Smooth muscle cell (in vitro differentiated cells): Measurements from ENCODE around the gene CDYL. TPM values are rescaled to one million over a fixed set of nuclear protein-coding genes. Genes with fewer than 3 reads are reported as not detected.

Source experiments
- DNase-seq: peaks from one replicate; lab custom pipeline; 2025; ENCODE audit not compliant: unreplicated experiment; lab: John Stamatoyannopoulos, UW
- H2AFZ ChIP-seq: fragments of 200-600 bp; sonication (generic); 2 replicates; pipeline ENCODE4 v1.6.0; 2016; ENCODE audit warnings: antibody characterized with exemption, low read depth, mild to moderate bottlenecking
- H3F3A ChIP-seq: fragments of 200-600 bp; sonication (generic); 2 replicates; pipeline ENCODE4 v1.6.0; 2017; ENCODE audit warnings: antibody characterized with exemption, low read depth
- H3K27ac ChIP-seq: fragments of 200-600 bp; sonication (generic); 2 replicates; pipeline ENCODE4 v1.5.1; 2016; ENCODE audit warnings: low read depth, mild to moderate bottlenecking
- H3K27me3 ChIP-seq: fragments of 200-600 bp; sonication (generic); 2 replicates; pipeline ENCODE4 v1.6.1; 2016; ENCODE audit warnings: low read depth, mild to moderate bottlenecking
- H3K36me3 ChIP-seq: fragments of 200-600 bp; sonication (generic); 2 replicates; pipeline ENCODE4 v1.5.1; 2016; ENCODE audit warnings: low read depth
- H3K4me1 ChIP-seq: fragments of 200-600 bp; sonication (generic); 2 replicates; pipeline ENCODE4 v1.5.1; 2016; ENCODE audit warnings: low read depth
- H3K4me2 ChIP-seq: fragments of 200-600 bp; sonication (generic); 2 replicates; pipeline ENCODE4 v1.6.0; 2016; ENCODE audit warnings: mild to moderate bottlenecking
- H3K4me3 ChIP-seq: fragments of 200-600 bp; sonication (generic); 2 replicates; pipeline ENCODE4 v1.5.1; 2016; ENCODE audit warnings: mild to moderate bottlenecking
- H3K79me2 ChIP-seq: fragments of 200-600 bp; sonication (generic); 2 replicates; pipeline ENCODE4 v1.6.0; 2016; ENCODE audit warnings: low read depth, mild to moderate bottlenecking
- H3K9ac ChIP-seq: fragments of 200-600 bp; sonication (generic); 2 replicates; pipeline ENCODE4 v1.6.0; 2016; ENCODE audit warnings: low read depth
- H3K9me3 ChIP-seq: fragments of 200-600 bp; sonication (generic); replicated peaks from 2 replicates; pipeline ENCODE4 v1.5.1; 2016; ENCODE audit warnings: low read depth
- H4K20me1 ChIP-seq: fragments of 200-600 bp; sonication (generic); 2 replicates; pipeline ENCODE4 v1.6.0; 2016; ENCODE audit warnings: low read depth
- WGBS: methylation state at CpG from one replicate; pipeline ENCODE4 v1.1.7; 2016; ENCODE audit warnings: low lambda C conversion rate; 5-methylcytosine and 5-hydroxymethylcytosine counted together
- polyA plus RNA-seq: library from polyadenylated mRNA; unstranded; fragments of >200 nt; fragmentation: Nextera tagmentation; extraction: Ambion mirVana; gene quantifications from 2 replicates; pipeline ENCODE4 v1.2.1, GENCODE V29; 2016
- total RNA-seq: library from RNA; depleted of rRNA; stranded (reverse); fragments of >200 nt; gene quantifications from 2 replicates; pipeline ENCODE4 v1.2.3, GENCODE V29; 2014
- TF ChIP-seq, protein P1 (sequence below): fragments of 200-600 bp; sonication (generic); IDR thresholded peaks from 2 replicates; pipeline ENCODE4 v1.5.1; 2017; ENCODE audit warnings: borderline replicate concordance, mild to moderate bottlenecking, antibody characterized with exemption; ENCODE audit not compliant: insufficient read depth, poor library complexity, severe bottlenecking

Gene CDYL
- total and polyA plus RNA-seq, 2 experiments from 2014 or later = 28.7 to 34.5 TPM

DNA sequence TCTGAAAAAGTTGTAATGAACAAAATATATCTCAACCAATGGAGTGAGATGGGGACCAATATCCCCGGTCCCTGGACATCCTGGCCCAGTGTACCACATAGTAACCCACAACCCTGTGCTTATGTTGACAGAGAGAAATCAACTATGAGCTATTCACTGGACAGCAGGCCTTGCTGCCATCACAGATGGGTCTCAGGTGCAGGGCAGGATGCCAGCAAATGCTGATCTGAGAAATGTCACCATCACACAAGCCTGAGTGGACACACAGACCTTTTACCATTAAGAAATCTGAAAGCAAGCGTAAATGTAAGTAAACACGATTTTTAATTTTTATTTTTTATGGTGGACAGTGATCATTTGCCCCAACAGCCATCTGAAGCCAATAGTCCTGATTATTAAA is 218.5 kb downstream of the CDYL start:
- no peak for DNase-seq
- Histone ChIP-seq H3K9ac (no peak overlapping the region), H3F3A (no peaks in the 10 kb centered on the region), H3K4me2 (no peak overlapping the region), H3K79me2 (no peaks in the 10 kb centered on the region), H3K27me3 (no peaks in the 10 kb centered on the region), H3K4me3 (no peak overlapping the region), H3K27ac (no peak overlapping the region), H3K4me1 (no peaks in the 10 kb centered on the region), H3K36me3 (no peaks in the 10 kb centered on the region), H3K9me3 (no peaks in the 10 kb centered on the region), H4K20me1 (no peaks in the 10 kb centered on the region), H2AFZ (no peak overlapping the region)
- TF ChIP-seq, protein P1, sequence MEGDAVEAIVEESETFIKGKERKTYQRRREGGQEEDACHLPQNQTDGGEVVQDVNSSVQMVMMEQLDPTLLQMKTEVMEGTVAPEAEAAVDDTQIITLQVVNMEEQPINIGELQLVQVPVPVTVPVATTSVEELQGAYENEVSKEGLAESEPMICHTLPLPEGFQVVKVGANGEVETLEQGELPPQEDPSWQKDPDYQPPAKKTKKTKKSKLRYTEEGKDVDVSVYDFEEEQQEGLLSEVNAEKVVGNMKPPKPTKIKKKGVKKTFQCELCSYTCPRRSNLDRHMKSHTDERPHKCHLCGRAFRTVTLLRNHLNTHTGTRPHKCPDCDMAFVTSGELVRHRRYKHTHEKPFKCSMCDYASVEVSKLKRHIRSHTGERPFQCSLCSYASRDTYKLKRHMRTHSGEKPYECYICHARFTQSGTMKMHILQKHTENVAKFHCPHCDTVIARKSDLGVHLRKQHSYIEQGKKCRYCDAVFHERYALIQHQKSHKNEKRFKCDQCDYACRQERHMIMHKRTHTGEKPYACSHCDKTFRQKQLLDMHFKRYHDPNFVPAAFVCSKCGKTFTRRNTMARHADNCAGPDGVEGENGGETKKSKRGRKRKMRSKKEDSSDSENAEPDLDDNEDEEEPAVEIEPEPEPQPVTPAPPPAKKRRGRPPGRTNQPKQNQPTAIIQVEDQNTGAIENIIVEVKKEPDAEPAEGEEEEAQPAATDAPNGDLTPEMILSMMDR = no peak
- 89% methylated on average over 3 of the region's 3 CpGs for WGBS

DNA sequence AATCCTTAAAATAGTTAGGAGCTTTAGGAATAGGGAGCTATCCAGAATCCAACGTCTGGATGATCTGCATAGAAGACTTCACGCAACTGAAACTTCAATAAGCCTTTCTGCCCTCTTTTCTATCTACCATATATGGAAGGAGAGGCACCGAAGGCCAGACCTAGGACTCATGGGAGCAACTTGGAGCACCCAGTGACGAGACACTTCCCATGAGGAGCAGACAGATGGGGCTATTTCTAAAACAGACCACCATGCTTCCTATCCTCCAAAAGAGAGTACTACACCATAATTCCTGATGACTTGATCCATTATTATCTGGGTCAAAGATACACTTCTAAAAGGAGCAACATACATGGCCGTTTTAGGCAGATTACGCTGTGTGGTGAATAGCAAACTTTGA is 221.7 kb downstream of the CDYL start:
- no peak overlapping the region for H3K4me2 ChIP-seq
- no peak overlapping the region for H2AFZ ChIP-seq
- H3K79me2 ChIP-seq = no peaks in the 10 kb centered on the region
- H3K27me3 ChIP-seq = no peaks in the 10 kb centered on the region
- no peak overlapping the region for H3K9ac ChIP-seq
- DNase-seq = no peak
- H3K36me3 ChIP-seq = no peaks in the 10 kb centered on the region
- no peaks in the 10 kb centered on the region for H3F3A ChIP-seq
- no peaks in the 10 kb centered on the region for H3K9me3 ChIP-seq
- no peak overlapping the region for H3K4me3 ChIP-seq
- H4K20me1 ChIP-seq = no peaks in the 10 kb centered on the region
- no peaks in the 10 kb centered on the region for H3K4me1 ChIP-seq
- no peak overlapping the region for H3K27ac ChIP-seq
- TF ChIP-seq, protein P1 = no peak
- WGBS = 81% methylated on average over 6 of the region's 6 CpGs

DNA sequence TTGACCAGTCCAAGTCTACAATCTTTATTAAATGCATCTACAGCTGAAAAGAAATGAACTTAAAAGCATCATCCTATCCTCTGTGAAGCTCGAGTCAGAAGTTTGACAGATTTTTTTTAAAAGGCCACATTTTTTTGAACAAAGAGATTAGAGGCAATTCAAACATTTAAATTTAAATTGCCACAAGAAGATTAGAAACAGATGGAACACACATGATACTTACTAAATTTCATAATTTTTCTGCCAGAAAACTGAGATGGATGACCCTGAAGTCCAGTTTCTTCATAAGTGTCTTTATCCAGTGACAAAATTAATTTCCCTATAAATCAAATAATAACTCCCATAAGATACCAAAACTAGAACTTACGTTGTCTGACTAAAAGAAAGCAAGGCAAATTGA is 223.4 kb downstream of the CDYL start:
- H3K79me2 ChIP-seq = no peaks in the 10 kb centered on the region
- peaks cover 5% of the 10 kb centered on the region for H3K4me1 ChIP-seq
- H3K4me3 ChIP-seq = no peak overlapping the region
- H4K20me1 ChIP-seq = no peaks in the 10 kb centered on the region
- H3K27ac ChIP-seq = no peak overlapping the region
- no peaks in the 10 kb centered on the region for H3K9me3 ChIP-seq
- 91% methylated on average over 2 of the region's 2 CpGs for WGBS
- no peak for DNase-seq
- H3K9ac ChIP-seq = no peak overlapping the region
- no peak overlapping the region for H2AFZ ChIP-seq
- TF ChIP-seq, protein P1 = no peak
- H3K27me3 ChIP-seq = no peaks in the 10 kb centered on the region
- no peaks in the 10 kb centered on the region for H3K36me3 ChIP-seq
- no peaks in the 10 kb centered on the region for H3F3A ChIP-seq
- H3K4me2 ChIP-seq = no peak overlapping the region

DNA sequence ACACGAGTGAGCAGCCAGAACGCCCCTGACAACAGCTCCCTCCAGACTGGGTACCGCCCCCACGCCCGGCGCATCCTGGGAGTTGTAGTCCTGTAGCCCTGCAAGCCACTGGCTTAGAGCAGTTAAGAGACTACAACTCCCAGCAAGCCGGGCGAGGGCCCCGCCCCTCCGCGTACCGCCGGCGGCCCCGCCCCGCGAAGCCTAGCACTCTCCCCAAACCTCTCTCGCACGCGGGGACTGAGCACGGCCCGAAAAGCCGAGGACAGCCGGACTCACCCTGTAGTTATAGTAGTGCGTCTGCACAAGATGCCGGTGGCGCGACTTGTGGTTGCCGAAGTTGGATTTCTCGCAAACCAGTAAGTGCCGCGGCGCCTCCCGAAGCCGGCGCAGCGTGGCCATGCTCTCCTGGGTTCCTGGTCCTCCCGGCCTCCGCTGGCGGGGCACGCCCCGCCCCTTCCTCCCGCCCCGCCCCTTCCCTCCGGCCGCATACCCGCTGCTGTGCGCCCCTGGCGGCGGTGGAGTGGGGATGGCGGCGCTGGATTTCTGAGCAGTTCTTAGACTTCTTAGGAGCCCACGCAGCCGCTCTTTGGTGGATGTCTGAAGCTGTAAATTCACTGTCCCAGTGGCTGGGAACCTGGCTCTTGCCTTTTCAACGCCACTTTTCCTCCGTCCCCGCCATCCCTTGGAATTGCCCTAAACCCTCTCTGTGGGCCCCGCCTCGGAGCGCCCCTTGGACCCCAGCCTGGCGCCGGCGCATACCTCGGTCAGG is 227.6 kb downstream of the CDYL start, which contains the start of gene RPP40:
Gene RPP40 (minus strand): TSS at position 434 of the 769 bp plus-strand sequence. CDS start 35 bp downstream, at position 399.
- no peaks in the 10 kb centered on the region for H3K27me3 ChIP-seq
- H3K36me3 ChIP-seq = no peaks in the 10 kb centered on the region
- 2% methylated on average over 40 of the region's 64 CpGs for WGBS
- no peaks in the 10 kb centered on the region for H4K20me1 ChIP-seq
- H3K79me2 ChIP-seq = no peaks in the 10 kb centered on the region
- H3K4me1 ChIP-seq = peaks cover 7% of the 10 kb centered on the region
- H3K4me3 ChIP-seq = peak within 1 kb of the TSS; percentile 77
- peak within 1 kb of the TSS; percentile 68 for H3K27ac ChIP-seq
- TF ChIP-seq, protein P1 = peak; percentile 84
- H3K4me2 ChIP-seq = peak within 1 kb of the TSS; percentile 93
- H3K9me3 ChIP-seq = no peaks in the 10 kb centered on the region
- peak; percentile 97 for DNase-seq
- peak within 1 kb of the TSS; percentile 97 for H2AFZ ChIP-seq
- peak within 1 kb of the TSS; percentile 82 for H3K9ac ChIP-seq
- no peaks in the 10 kb centered on the region for H3F3A ChIP-seq
